OCI-LY7 (cell line): ENCODE measurements around the gene DEDD2.

Source experiments
- EZH2phosphoT487 ChIP-seq: fragments of 200-600 bp; sonication (generic); IDR thresholded peaks from 2 replicates; pipeline ENCODE4 v1.6.1; 2018; ENCODE audit warnings: low read depth, borderline replicate concordance, mild to moderate bottlenecking, mixed run types, antibody characterized with exemption, low read length, moderate library complexity, mixed read lengths
- TF ChIP-seq, protein P1 (sequence below): fragments of 200-600 bp; sonication (generic); conservative IDR thresholded peaks from 2 replicates; pipeline ENCODE4 v1.5.1; 2014; ENCODE audit warnings: mild to moderate bottlenecking, antibody characterized with exemption, low read length, moderate library complexity, mixed read lengths

DNA sequence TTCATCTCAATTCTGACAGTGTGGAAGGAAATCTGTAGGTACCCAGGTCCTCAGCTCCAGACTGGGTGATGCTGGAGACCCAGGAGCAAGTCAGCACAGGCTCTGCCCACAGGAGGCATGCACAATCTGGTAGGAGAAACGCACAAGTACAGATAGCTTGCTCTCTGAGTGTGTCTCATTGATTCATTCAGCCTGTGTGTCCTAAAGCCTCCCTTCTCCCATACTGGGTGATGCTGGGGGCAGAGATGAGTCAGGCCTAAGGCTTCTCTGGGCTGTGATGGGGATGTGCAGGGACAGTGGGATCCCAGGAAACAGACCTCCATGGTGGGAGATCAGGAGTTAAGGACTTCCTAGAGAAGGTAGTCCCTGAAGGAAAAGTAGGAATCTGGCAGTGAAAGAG is 9.4 kb upstream of the DEDD2 start:
- TF ChIP-seq, protein P1, sequence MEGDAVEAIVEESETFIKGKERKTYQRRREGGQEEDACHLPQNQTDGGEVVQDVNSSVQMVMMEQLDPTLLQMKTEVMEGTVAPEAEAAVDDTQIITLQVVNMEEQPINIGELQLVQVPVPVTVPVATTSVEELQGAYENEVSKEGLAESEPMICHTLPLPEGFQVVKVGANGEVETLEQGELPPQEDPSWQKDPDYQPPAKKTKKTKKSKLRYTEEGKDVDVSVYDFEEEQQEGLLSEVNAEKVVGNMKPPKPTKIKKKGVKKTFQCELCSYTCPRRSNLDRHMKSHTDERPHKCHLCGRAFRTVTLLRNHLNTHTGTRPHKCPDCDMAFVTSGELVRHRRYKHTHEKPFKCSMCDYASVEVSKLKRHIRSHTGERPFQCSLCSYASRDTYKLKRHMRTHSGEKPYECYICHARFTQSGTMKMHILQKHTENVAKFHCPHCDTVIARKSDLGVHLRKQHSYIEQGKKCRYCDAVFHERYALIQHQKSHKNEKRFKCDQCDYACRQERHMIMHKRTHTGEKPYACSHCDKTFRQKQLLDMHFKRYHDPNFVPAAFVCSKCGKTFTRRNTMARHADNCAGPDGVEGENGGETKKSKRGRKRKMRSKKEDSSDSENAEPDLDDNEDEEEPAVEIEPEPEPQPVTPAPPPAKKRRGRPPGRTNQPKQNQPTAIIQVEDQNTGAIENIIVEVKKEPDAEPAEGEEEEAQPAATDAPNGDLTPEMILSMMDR, result no peak
- no peak for TF ChIP-seq EZH2phosphoT487
